ENCODE results near the gene BCL2L11.

BCL2L11 gene

DNA sequence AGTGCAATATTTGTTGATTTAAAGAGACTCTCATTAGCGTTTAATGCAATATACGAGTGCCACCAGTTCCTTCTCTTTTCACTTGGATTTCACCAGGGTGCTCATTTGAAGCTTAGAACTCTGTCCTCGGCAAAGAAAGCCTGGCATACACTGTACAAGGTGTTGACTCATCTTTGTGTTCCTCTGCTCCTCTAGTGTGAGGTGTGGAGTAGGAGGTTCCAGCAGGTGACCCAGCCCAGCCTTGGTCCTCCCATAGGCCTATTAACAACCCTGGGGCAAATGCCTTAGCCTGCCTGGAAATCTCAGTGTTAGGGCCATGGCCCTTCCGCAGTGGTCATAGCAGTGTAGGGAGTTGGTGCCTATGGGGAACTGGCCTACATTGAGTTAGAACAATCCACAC, 20.1 kb downstream of the BCL2L11 start:
- in situ Hi-C loops (cut with HindIII; ENCODE audit: low pct_ligation_motif_present, low sequenced_read_pairs) = no loop called here
- no peaks in the 10 kb centered on the region for H3K36me3 ChIP-seq (replicated peaks)
- TF ChIP-seq, protein P1, sequence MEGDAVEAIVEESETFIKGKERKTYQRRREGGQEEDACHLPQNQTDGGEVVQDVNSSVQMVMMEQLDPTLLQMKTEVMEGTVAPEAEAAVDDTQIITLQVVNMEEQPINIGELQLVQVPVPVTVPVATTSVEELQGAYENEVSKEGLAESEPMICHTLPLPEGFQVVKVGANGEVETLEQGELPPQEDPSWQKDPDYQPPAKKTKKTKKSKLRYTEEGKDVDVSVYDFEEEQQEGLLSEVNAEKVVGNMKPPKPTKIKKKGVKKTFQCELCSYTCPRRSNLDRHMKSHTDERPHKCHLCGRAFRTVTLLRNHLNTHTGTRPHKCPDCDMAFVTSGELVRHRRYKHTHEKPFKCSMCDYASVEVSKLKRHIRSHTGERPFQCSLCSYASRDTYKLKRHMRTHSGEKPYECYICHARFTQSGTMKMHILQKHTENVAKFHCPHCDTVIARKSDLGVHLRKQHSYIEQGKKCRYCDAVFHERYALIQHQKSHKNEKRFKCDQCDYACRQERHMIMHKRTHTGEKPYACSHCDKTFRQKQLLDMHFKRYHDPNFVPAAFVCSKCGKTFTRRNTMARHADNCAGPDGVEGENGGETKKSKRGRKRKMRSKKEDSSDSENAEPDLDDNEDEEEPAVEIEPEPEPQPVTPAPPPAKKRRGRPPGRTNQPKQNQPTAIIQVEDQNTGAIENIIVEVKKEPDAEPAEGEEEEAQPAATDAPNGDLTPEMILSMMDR (IDR thresholded peaks at IDR 0.05; ENCODE audit: low read depth, low read length, missing control alignments) = no peak
- no peaks in the 10 kb centered on the region for H3K27me3 ChIP-seq (replicated peaks)
- H3K4me3 ChIP-seq (ENCODE audit: low read depth, low read length) = no peak overlapping the region
- no peak overlapping the region for H3K27ac ChIP-seq
- DNase-seq = no peak

DNA sequence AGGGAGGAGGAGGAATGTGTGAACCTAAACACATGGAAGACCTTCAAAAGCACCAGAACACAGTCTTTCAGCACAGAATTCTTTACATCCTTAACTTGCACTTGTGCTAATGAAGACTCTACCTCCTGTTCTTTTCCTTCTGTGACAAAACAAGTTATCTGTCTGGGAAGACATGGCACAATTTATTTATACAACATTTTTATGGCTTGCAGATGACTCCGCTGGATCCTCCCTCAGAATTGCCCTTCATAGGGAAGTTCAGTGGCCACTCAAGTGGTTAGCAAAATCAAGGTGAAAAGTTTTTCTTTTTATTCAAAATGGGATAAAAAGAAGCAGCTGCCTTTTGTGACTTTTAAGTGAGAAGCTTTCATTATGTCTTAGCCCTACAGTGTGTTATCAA, 21.4 kb downstream of the BCL2L11 start:
- no peaks in the 10 kb centered on the region for H3K36me3 ChIP-seq (replicated peaks)
- H3K27me3 ChIP-seq (replicated peaks) = no peaks in the 10 kb centered on the region
- no peak for DNase-seq
- H3K27ac ChIP-seq = no peak overlapping the region
- H3K4me3 ChIP-seq (ENCODE audit: low read depth, low read length) = no peak overlapping the region
- in situ Hi-C loops (cut with HindIII; ENCODE audit: low pct_ligation_motif_present, low sequenced_read_pairs) = no loop called here
- TF ChIP-seq, protein P1 (IDR thresholded peaks at IDR 0.05; ENCODE audit: low read depth, low read length, missing control alignments) = no peak

DNA sequence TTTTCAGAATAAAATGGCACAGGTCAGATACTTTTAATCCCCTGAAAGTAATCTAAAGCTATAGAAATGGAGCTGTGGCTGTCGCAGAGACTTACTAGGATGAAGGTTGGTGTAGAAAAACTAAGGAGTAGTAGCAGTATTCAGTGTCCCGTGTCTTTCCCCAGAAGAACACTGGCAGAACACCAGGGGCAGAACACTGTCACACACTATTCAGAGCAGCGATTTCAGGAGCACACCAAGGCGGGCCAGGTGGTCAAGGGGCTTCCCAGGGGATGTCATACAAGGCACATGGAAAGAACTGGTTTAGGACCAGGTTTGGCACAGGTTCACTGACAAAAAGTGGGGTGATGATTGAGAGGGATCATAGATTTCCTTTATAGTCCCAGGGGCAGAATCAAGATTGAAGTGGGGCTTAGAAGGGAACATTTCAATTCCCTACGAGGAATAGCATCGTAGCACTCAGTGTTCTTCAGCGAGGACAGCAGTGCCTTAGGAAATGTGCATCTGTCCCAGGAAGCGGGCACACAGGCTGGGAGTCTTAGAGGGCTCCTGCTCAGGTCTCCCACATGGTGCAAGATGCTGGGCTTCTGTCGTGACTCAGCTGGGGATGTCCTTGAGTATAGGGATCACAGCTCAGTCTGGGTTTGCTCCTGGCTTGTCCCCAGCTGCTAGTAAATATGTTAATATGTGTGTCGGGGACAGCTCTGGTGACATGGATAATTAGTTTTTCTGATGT, 22.6 kb downstream of the BCL2L11 start:
- DNase-seq = no peak
- in situ Hi-C loops (cut with HindIII; ENCODE audit: low pct_ligation_motif_present, low sequenced_read_pairs) = no loop called here
- no peaks in the 10 kb centered on the region for H3K27me3 ChIP-seq (replicated peaks)
- no peak overlapping the region for H3K27ac ChIP-seq
- H3K4me3 ChIP-seq (ENCODE audit: low read depth, low read length) = no peak overlapping the region
- H3K36me3 ChIP-seq (replicated peaks) = no peaks in the 10 kb centered on the region
- TF ChIP-seq, protein P1 (IDR thresholded peaks at IDR 0.05; ENCODE audit: low read depth, low read length, missing control alignments) = no peak

DNA sequence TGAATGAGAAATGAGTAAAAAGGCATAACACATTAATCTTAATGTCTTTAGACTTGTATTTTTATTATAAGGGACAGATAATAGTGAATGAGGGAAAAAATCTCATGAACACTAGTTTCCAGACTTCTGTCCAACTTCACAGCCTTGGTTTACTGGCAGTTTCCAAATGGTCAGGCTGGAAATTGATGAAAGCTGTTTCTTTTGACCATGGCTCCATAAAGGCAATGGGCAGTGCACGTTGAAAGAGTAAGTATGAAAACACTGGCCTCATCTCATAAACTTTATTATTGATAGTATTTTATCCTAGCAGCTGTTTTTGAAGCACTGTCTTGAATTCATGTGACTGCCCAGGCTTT, 23.1 kb downstream of the BCL2L11 start:
- in situ Hi-C loops (cut with HindIII; ENCODE audit: low pct_ligation_motif_present, low sequenced_read_pairs) = no loop called here

DNA sequence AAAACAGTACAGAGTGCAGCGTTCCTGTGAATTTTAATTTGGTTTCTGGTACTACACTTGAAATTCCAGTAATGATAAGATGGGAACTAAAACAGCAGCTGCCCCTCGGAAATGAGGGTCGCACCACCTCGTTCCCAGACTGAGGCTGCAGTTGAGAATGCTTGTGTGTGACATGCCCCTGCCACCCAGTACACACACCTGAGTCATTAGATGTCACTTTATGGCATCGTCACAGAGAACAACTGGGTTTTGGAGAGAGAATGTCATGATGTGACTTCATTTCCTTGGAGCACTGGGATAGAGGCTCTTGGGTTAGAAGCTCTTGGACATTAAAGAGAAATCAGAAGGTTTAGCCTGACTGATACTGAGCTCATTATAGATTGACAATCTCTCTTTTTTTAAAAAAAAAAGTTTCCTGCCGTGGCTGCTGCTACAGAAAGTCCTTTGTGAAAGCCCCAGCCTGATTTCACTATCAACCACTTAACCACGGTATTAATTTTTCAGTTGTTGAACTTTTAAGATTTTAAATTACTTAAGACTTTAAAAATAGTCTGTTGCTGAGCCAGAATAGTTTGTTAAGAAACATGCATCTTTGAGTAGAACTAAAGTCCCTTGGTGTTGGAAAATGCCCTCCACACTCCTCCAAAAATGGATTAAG, 24.5 kb downstream of the BCL2L11 start:
- Histone ChIP-seq H3K4me3 (ENCODE audit: low read depth, low read length) (no peak overlapping the region), H3K27me3 (replicated peaks) (no peaks in the 10 kb centered on the region), H3K36me3 (replicated peaks) (no peaks in the 10 kb centered on the region), H3K27ac (no peak overlapping the region)
- TF ChIP-seq, protein P1 (IDR thresholded peaks at IDR 0.05; ENCODE audit: low read depth, low read length, missing control alignments) = no peak
- no peak for DNase-seq
- in situ Hi-C loops (cut with HindIII; ENCODE audit: low pct_ligation_motif_present, low sequenced_read_pairs) = no loop called here

More for the DNA sequence above, 23.1 kb downstream of the BCL2L11 start:
- TF ChIP-seq, protein P1 (IDR thresholded peaks at IDR 0.05; ENCODE audit: low read depth, low read length, missing control alignments) = no peak
- DNase-seq = no peak
- H3K27ac ChIP-seq = no peak overlapping the region
- H3K27me3 ChIP-seq (replicated peaks) = no peaks in the 10 kb centered on the region
- H3K4me3 ChIP-seq (ENCODE audit: low read depth, low read length) = no peak overlapping the region
- H3K36me3 ChIP-seq (replicated peaks) = no peaks in the 10 kb centered on the region

Measured in brain microvascular endothelial cell (primary cell).